GM12878 (cell line): ENCODE data around the gene CPEB3. TPM values are rescaled to one million over a fixed set of nuclear protein-coding genes. Genes with fewer than 3 reads are reported as not detected.
"Not testable (repeated sequence)": the region's sequence is repeated elsewhere in the genome, so short reads cannot be mapped to it uniquely, and the experiment has no call there.

Source experiments
- ATAC-seq: fragments of 200-7000 bp; cut with Tn5 transposase; 3 replicates; pipeline ENCODE4 v1.9.1; 2020; ENCODE audit warnings: mild to moderate bottlenecking, moderate library complexity
- BruUV-seq: library from RNA; stranded (reverse); fragments of 400-500 nt; replicated peaks from 2 replicates; lab custom pipeline; 2021; lab: Mats Ljungman, UMichigan
- CTCF ChIA-PET: fragments of 300-600 bp; sonication (Branson Sonifier 250); formaldehyde crosslinking; extraction: SDS; loops from one replicate; lab custom pipeline; 2021; ENCODE audit warnings: inconsistent platforms; lab: Yijun Ruan, JAX
- POLR2A ChIA-PET: fragments of 350-600 bp; formaldehyde crosslinking; extraction: SDS; loops from one replicate; lab custom pipeline; 2021; ENCODE audit warnings: inconsistent platforms; lab: Charles Lee
- RAD21 ChIA-PET: fragments of 300-600 bp; sonication (Branson Sonifier 250); formaldehyde crosslinking; loops from one replicate; lab custom pipeline; 2023; ENCODE audit warnings: antibody characterized with exemption; ENCODE audit not compliant: unreplicated experiment; lab: Charles Lee
- SMC1A ChIA-PET: fragments of 300-600 bp; sonication (Branson Sonifier 250); formaldehyde crosslinking; loops from one replicate; lab custom pipeline; 2023; ENCODE audit not compliant: unreplicated experiment, uncharacterized antibody; lab: Charles Lee
- DNase-seq: peaks from one replicate; pipeline ENCODE4 v3.0.0-alpha.2; 2011; ENCODE audit warnings: low read depth, low spot score
- FAIRE-seq: peaks from 3 replicates; lab custom pipeline; 2011; peaks lifted over from hg19 to GRCh38; lab: Jason Lieb, UNC
- H2AFZ ChIP-seq: 2 replicates; pipeline ENCODE4 v1.6.0; 2011; ENCODE audit warnings: low read depth, low read length, control low read depth; ENCODE audit not compliant: control insufficient read depth
- H3K27ac ChIP-seq: 2 replicates; pipeline ENCODE4 v1.5.1; 2011; ENCODE audit warnings: control low read depth; ENCODE audit not compliant: control insufficient read depth, insufficient read depth
- H3K27me3 ChIP-seq, 2 experiments: replicated peaks in 1 of 2; 2 replicates each; pipeline versions ENCODE4 v1.6.0 to v1.6.1; 2011; ENCODE audit warnings: low read length in 1 of 2; ENCODE audit not compliant: control insufficient read depth in 2 of 2, insufficient read depth in 2 of 2
- H3K36me3 ChIP-seq, 2 experiments: 2 replicates each; pipeline ENCODE4 v1.5.1; 2011; ENCODE audit warnings: low read length in 1 of 2; ENCODE audit not compliant: control insufficient read depth in 2 of 2, insufficient read depth in 2 of 2
- H3K4me1 ChIP-seq: 2 replicates; pipeline ENCODE4 v1.6.1; 2011; ENCODE audit warnings: mild to moderate bottlenecking, low read length, moderate library complexity, mixed read lengths; ENCODE audit not compliant: control insufficient read depth, insufficient read depth
- H3K4me2 ChIP-seq: 2 replicates; pipeline ENCODE4 v1.6.0; 2011; ENCODE audit warnings: control low read depth; ENCODE audit not compliant: control insufficient read depth, insufficient read depth
- H3K4me3 ChIP-seq: fragments of 200-600 bp; sonication (generic); 2 replicates; pipeline ENCODE4 v1.5.1; 2016
- H3K79me2 ChIP-seq: 2 replicates; pipeline ENCODE4 v1.6.0; 2011; ENCODE audit warnings: low read length; ENCODE audit not compliant: control insufficient read depth, insufficient read depth
- H3K9ac ChIP-seq: 2 replicates; pipeline ENCODE4 v1.8.0; 2011; ENCODE audit warnings: low read length, control low read depth, mixed read lengths; ENCODE audit not compliant: control insufficient read depth, insufficient read depth
- H3K9me3 ChIP-seq: replicated peaks from 3 replicates; pipeline ENCODE4 v1.5.1; 2011; ENCODE audit warnings: mild to moderate bottlenecking, low read length; ENCODE audit not compliant: control insufficient read depth, insufficient read depth
- H4K20me1 ChIP-seq: 2 replicates; pipeline ENCODE4 v1.6.0; 2011; ENCODE audit not compliant: control insufficient read depth, insufficient read depth
- CEBPB ChIP-seq, 2 experiments: fragments of 150-350 bp in 1 of 2; IDR thresholded peaks; 2 replicates each; pipeline ENCODE4 v1.6.1; 2012 to 2014; ENCODE audit warnings: low read depth in 2 of 2, low read length in 2 of 2, borderline replicate concordance in 1 of 2, inconsistent platforms in 1 of 2
- CHD4 ChIP-seq: fragments of 200-600 bp; sonication (generic); IDR thresholded peaks from 2 replicates; pipeline ENCODE4 v1.6.1; 2016; ENCODE audit warnings: mild to moderate bottlenecking
- EGR1 ChIP-seq, 2 experiments: IDR thresholded peaks; 1 replicate in 1 of 2; 2 replicates in 1 of 2; pipeline ENCODE4 v1.6.1; 2011 to 2012; ENCODE audit warnings: low read depth in 2 of 2, low read length in 2 of 2, borderline replicate concordance in 1 of 2, mild to moderate bottlenecking in 1 of 2, moderate library complexity in 1 of 2
- FOXK2 ChIP-seq: fragments of 450-650 bp; IDR thresholded peaks from 2 replicates; pipeline ENCODE4 v1.6.1; 2017; ENCODE audit warnings: mild to moderate bottlenecking, moderate library complexity
- NR2C1 ChIP-seq: fragments of 450-650 bp; IDR thresholded peaks from 2 replicates; pipeline ENCODE4 v1.6.1; 2017; ENCODE audit warnings: antibody characterized with exemption, mild to moderate bottlenecking, moderate library complexity
- SMAD5 ChIP-seq: IDR thresholded peaks from 2 replicates; pipeline ENCODE4 v1.6.1; 2016; ENCODE audit warnings: antibody characterized with exemption, low read depth
- SPI1 ChIP-seq: IDR thresholded peaks from 2 replicates; pipeline ENCODE4 v1.6.1; 2011; ENCODE audit warnings: low read depth, mild to moderate bottlenecking, low read length, moderate library complexity, borderline replicate concordance; ENCODE audit not compliant: insufficient read depth
- WGBS: methylation state at CpG from one replicate; pipeline ENCODE4 v1.1.6; 2016; ENCODE audit warnings: low lambda C conversion rate; ENCODE audit not compliant: insufficient replicate concordance, insufficient coverage; ENCODE audit errors: missing lambda C conversion rate; 5-methylcytosine and 5-hydroxymethylcytosine counted together
- in situ Hi-C: fragments of 300-500 bp; cut with MboI; formaldehyde crosslinking; loops from 9 replicates; pipeline ENCODE4 v1.14.3; 2018; ENCODE audit warnings: mixed read lengths
- intact Hi-C: fragments of 100-400 bp; cut with micrococcal nuclease; formaldehyde crosslinking; loops from one replicate; pipeline ENCODE4 v1.14.2; 2022; ENCODE audit not compliant: unreplicated experiment
- polyA plus RNA-seq, 11 experiments: library from polyadenylated mRNA; depleted of rRNA in 4 of 11; unstranded in 6 of 11; stranded (reverse) in 5 of 11; fragments of >200 nt; fragmentation: Nextera tagmentation in 4 of 11; fragmentation: Illumina TruSeq in 1 of 11; extraction: Ambion mirVana in 4 of 11; extraction: Trizol in 1 of 11; gene quantifications; 1 replicate in 1 of 11; 2 replicates in 10 of 11; pipeline versions ENCODE4 v1.2.1 to v1.2.3, GENCODE V29; 2011 to 2016; ENCODE audit warnings: inconsistent platforms in 2 of 11, missing spikeins in 2 of 11, low read depth in 1 of 11
- total RNA-seq, 4 experiments: library from RNA; depleted of rRNA in 3 of 4; stranded (reverse); fragments of >200 nt in 3 of 4; fragmentation: Illumina TruSeq in 1 of 4; extraction: Trizol in 1 of 4; gene quantifications; 2 replicates each; pipeline versions ENCODE4 v1.2.1 to v1.2.3, GENCODE V29; 2013 to 2021
- TF ChIP-seq, protein P1 (sequence below): fragments of 450-650 bp; IDR thresholded peaks from 2 replicates; pipeline ENCODE4 v1.6.1; 2014; ENCODE audit warnings: mild to moderate bottlenecking
- TF ChIP-seq, protein P2 (sequence below): fragments of 150-350 bp; IDR thresholded peaks from 2 replicates; pipeline ENCODE4 v1.6.1; 2016; ENCODE audit warnings: low read depth, low read length

CPEB3 gene
- total and polyA plus RNA-seq, 10 of the 15 experiments (the other 5 are each of a cell fraction or from before 2014, with no cell fraction given), result 0.50 to 2.3 (median 1.2) TPM

DNA sequence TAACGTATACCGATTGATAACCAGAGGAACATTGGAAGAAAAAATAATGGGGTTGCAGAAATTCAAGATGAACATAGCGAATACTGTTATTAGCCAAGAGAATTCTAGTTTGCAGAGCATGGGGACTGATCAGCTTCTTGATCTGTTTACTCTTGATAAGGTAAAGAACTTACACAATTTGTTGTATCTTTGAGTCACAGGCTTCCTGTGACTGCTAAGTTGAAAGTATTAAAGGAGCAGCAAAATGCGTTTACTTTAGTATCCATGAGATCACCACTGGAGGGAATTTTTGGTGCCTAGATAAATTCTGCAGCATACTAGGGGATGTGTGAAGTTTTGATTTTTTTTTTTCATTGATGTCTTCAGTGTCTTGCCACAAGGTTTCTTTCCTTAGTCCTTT is 263.7 kb downstream of the CPEB3 start (continued):
- no peak for TF ChIP-seq FOXK2
- TF ChIP-seq CEBPB (IDR thresholded peaks at IDR 0.05; ENCODE audit: borderline replicate concordance in 1 of 2, low read depth in 2 of 2, low read length in 2 of 2), result no peak
- TF ChIP-seq NR2C1, result no peak
- TF ChIP-seq EGR1 (IDR thresholded peaks at IDR 0.05; ENCODE audit: borderline replicate concordance in 1 of 2, low read depth in 2 of 2, low read length in 2 of 2), result no peak
- TF ChIP-seq CHD4, result no peak
- TF ChIP-seq, protein P1, sequence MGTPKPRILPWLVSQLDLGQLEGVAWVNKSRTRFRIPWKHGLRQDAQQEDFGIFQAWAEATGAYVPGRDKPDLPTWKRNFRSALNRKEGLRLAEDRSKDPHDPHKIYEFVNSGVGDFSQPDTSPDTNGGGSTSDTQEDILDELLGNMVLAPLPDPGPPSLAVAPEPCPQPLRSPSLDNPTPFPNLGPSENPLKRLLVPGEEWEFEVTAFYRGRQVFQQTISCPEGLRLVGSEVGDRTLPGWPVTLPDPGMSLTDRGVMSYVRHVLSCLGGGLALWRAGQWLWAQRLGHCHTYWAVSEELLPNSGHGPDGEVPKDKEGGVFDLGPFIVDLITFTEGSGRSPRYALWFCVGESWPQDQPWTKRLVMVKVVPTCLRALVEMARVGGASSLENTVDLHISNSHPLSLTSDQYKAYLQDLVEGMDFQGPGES, result no peak
- TF ChIP-seq, protein P2, sequence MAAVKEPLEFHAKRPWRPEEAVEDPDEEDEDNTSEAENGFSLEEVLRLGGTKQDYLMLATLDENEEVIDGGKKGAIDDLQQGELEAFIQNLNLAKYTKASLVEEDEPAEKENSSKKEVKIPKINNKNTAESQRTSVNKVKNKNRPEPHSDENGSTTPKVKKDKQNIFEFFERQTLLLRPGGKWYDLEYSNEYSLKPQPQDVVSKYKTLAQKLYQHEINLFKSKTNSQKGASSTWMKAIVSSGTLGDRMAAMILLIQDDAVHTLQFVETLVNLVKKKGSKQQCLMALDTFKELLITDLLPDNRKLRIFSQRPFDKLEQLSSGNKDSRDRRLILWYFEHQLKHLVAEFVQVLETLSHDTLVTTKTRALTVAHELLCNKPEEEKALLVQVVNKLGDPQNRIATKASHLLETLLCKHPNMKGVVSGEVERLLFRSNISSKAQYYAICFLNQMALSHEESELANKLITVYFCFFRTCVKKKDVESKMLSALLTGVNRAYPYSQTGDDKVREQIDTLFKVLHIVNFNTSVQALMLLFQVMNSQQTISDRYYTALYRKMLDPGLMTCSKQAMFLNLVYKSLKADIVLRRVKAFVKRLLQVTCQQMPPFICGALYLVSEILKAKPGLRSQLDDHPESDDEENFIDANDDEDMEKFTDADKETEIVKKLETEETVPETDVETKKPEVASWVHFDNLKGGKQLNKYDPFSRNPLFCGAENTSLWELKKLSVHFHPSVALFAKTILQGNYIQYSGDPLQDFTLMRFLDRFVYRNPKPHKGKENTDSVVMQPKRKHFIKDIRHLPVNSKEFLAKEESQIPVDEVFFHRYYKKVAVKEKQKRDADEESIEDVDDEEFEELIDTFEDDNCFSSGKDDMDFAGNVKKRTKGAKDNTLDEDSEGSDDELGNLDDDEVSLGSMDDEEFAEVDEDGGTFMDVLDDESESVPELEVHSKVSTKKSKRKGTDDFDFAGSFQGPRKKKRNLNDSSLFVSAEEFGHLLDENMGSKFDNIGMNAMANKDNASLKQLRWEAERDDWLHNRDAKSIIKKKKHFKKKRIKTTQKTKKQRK, result no peak
- TF ChIP-seq SMAD5, result no peak
- no peak for TF ChIP-seq SPI1
- TF ChIP-seq, all 136 proteins: peak for 0

DNA sequence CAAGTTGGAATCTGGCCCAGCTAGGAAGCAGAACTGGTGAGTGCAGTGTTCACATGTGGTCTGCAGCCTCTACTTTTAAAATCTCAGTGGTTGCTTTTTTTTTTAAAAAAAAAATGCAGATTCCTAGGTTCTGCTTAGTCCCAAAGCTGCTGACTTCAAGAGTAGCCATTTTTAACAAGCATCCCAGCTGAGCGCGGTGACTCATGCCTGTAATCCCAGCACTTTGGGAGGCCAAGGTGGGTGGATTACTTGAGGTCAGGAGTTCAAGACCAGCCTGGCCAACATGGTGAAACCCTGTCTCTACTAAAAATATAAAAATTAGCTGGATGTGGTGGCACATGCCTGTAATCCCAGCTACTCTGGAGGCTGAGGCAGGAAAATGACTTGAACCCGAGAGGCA is 265.5 kb downstream of the CPEB3 start:
- WGBS, result 96% methylated on average over 3 of the region's 3 CpGs
- DNase-seq, POLR2A ChIA-PET, intact Hi-C loops, H3K9me3 ChIP-seq, CTCF ChIA-PET, H3K79me2 ChIP-seq, H3K4me3 ChIP-seq, H3K27ac ChIP-seq, H3K4me1 ChIP-seq, H2AFZ ChIP-seq, FAIRE-seq, ATAC-seq, in situ Hi-C loops, H3K4me2 ChIP-seq, H4K20me1 ChIP-seq, H3K9ac ChIP-seq, RAD21 ChIA-PET, H3K27me3 ChIP-seq, BruUV-seq: not testable (repeated sequence)
- peaks cover 11 to 26% of the 10 kb centered on the region in 2 experiments for H3K36me3 ChIP-seq
- SMC1A ChIA-PET, result interaction anchor here (1.2 to 2.2 kb wide), 3 partner anchors 32 to 63 kb away, joined by 3 to 9 read pairs (median 4); no protein-coding TSS in a partner anchor
